Measurements from ENCODE around the gene WDR31.

WDR31 gene

GRCh38 chr9:113349445-113350094 is 9.5 kb upstream of the WDR31 start, which contains the start of gene BSPRY:
Gene BSPRY (plus strand): TSS chr9:113349541. CDS start chr9:113349580, 39 bp downstream.
- Histone ChIP-seq H3K9me3 (replicated peaks; ENCODE audit: low read length) (no peaks in the 10 kb centered on the region), H3K4me3 (ENCODE audit: low read length) (peak within 1 kb of the TSS; percentile 55), H3K9ac (ENCODE audit: low read depth, low read length) (no peak within 1 kb of the TSS), H3K27me3 (ENCODE audit: control insufficient read depth, insufficient read depth, low read length) (peaks cover 73% of the 10 kb centered on the region), H3K4me1 (ENCODE audit: control insufficient read depth, insufficient read depth, low read length) (peaks cover 8% of the 10 kb centered on the region), H3K36me3 (ENCODE audit: insufficient read depth, low read length) (no peaks in the 10 kb centered on the region), H3K4me2 (ENCODE audit: low read length) (peak within 1 kb of the TSS; percentile 77)

GRCh38 chr9:113349066-113349444 is 9.0 kb upstream of the WDR31 start:
- no peaks in the 10 kb centered on the region for H3K36me3 ChIP-seq (ENCODE audit: insufficient read depth, low read length)
- H3K4me3 ChIP-seq (ENCODE audit: low read length): no peak overlapping the region
- H3K27me3 ChIP-seq (ENCODE audit: control insufficient read depth, insufficient read depth, low read length): peaks cover 68% of the 10 kb centered on the region
- H3K4me1 ChIP-seq (ENCODE audit: control insufficient read depth, insufficient read depth, low read length): peaks cover 8% of the 10 kb centered on the region
- H3K4me2 ChIP-seq (ENCODE audit: low read length): peak overlapping the region; percentile 77
- no peaks in the 10 kb centered on the region for H3K9me3 ChIP-seq (replicated peaks; ENCODE audit: low read length)
- no peak overlapping the region for H3K9ac ChIP-seq (ENCODE audit: low read depth, low read length)

- Histone ChIP-seq H3K9me3 (replicated peaks; ENCODE audit: low read length) (no peaks in the 10 kb centered on the region), H3K9ac (ENCODE audit: low read depth, low read length) (no peak overlapping the region), H3K4me1 (ENCODE audit: control insufficient read depth, insufficient read depth, low read length) (peaks cover 8% of the 10 kb centered on the region), H3K4me2 (ENCODE audit: low read length) (no peak overlapping the region), H3K4me3 (ENCODE audit: low read length) (no peak overlapping the region), H3K27me3 (ENCODE audit: control insufficient read depth, insufficient read depth, low read length) (peaks cover 63% of the 10 kb centered on the region), H3K36me3 (ENCODE audit: insufficient read depth, low read length) (no peaks in the 10 kb centered on the region)
Observed at GRCh38 chr9:113348437-113348836, 8.4 kb upstream of the WDR31 start.

- no peaks in the 10 kb centered on the region for H3K36me3 ChIP-seq (ENCODE audit: insufficient read depth, low read length)
- peaks cover 8% of the 10 kb centered on the region for H3K4me1 ChIP-seq (ENCODE audit: control insufficient read depth, insufficient read depth, low read length)
- H3K9me3 ChIP-seq (replicated peaks; ENCODE audit: low read length): no peaks in the 10 kb centered on the region
- no peak overlapping the region for H3K4me3 ChIP-seq (ENCODE audit: low read length)
- H3K9ac ChIP-seq (ENCODE audit: low read depth, low read length): no peak overlapping the region
- no peak overlapping the region for H3K4me2 ChIP-seq (ENCODE audit: low read length)
- peaks cover 40% of the 10 kb centered on the region for H3K27me3 ChIP-seq (ENCODE audit: control insufficient read depth, insufficient read depth, low read length)
Observed at GRCh38 chr9:113345671-113346070, 5.6 kb upstream of the WDR31 start.

- H3K4me3 ChIP-seq (ENCODE audit: low read length): no peak overlapping the region
- H3K9ac ChIP-seq (ENCODE audit: low read depth, low read length): no peak overlapping the region
- H3K4me1 ChIP-seq (ENCODE audit: control insufficient read depth, insufficient read depth, low read length): peaks cover 6% of the 10 kb centered on the region
- H3K9me3 ChIP-seq (replicated peaks; ENCODE audit: low read length): no peaks in the 10 kb centered on the region
- H3K4me2 ChIP-seq (ENCODE audit: low read length): no peak overlapping the region
- no peaks in the 10 kb centered on the region for H3K36me3 ChIP-seq (ENCODE audit: insufficient read depth, low read length)
- H3K27me3 ChIP-seq (ENCODE audit: control insufficient read depth, insufficient read depth, low read length): peaks cover 36% of the 10 kb centered on the region
Observed at GRCh38 chr9:113345190-113345589, 5.1 kb upstream of the WDR31 start.

GRCh38 chr9:113343732-113344231 is 3.7 kb upstream of the WDR31 start:
- no peak overlapping the region for H3K4me3 ChIP-seq (ENCODE audit: low read length)
- no peaks in the 10 kb centered on the region for H3K36me3 ChIP-seq (ENCODE audit: insufficient read depth, low read length)
- H3K27me3 ChIP-seq (ENCODE audit: control insufficient read depth, insufficient read depth, low read length): peaks cover 21% of the 10 kb centered on the region
- no peaks in the 10 kb centered on the region for H3K9me3 ChIP-seq (replicated peaks; ENCODE audit: low read length)
- peaks cover 3% of the 10 kb centered on the region for H3K4me1 ChIP-seq (ENCODE audit: control insufficient read depth, insufficient read depth, low read length)
- H3K4me2 ChIP-seq (ENCODE audit: low read length): no peak overlapping the region
- no peak overlapping the region for H3K9ac ChIP-seq (ENCODE audit: low read depth, low read length)

GRCh38 chr9:113341712-113342410 is 1.8 kb upstream of the WDR31 start:
- Histone ChIP-seq H3K4me3 (ENCODE audit: low read length) (no peak overlapping the region), H3K9me3 (replicated peaks; ENCODE audit: low read length) (no peaks in the 10 kb centered on the region), H3K4me1 (ENCODE audit: control insufficient read depth, insufficient read depth, low read length) (peaks cover 3% of the 10 kb centered on the region), H3K9ac (ENCODE audit: low read depth, low read length) (no peak overlapping the region), H3K4me2 (ENCODE audit: low read length) (no peak overlapping the region), H3K27me3 (ENCODE audit: control insufficient read depth, insufficient read depth, low read length) (peaks cover 7% of the 10 kb centered on the region), H3K36me3 (ENCODE audit: insufficient read depth, low read length) (no peaks in the 10 kb centered on the region)

- Histone ChIP-seq H3K9me3 (replicated peaks; ENCODE audit: low read length) (no peaks in the 10 kb centered on the region), H3K4me1 (ENCODE audit: control insufficient read depth, insufficient read depth, low read length) (peaks cover 3% of the 10 kb centered on the region), H3K9ac (ENCODE audit: low read depth, low read length) (no peak overlapping the region)
Observed at GRCh38 chr9:113337714-113338113, 2.4 kb downstream of the WDR31 start.

GRCh38 chr9:113331780-113332179 is 8.3 kb downstream of the WDR31 start:
- Histone ChIP-seq H3K9me3 (replicated peaks; ENCODE audit: low read length) (no peaks in the 10 kb centered on the region), H3K36me3 (ENCODE audit: insufficient read depth, low read length) (no peaks in the 10 kb centered on the region), H3K4me2 (ENCODE audit: low read length) (no peak overlapping the region), H3K4me3 (ENCODE audit: low read length) (no peak overlapping the region), H3K4me1 (ENCODE audit: control insufficient read depth, insufficient read depth, low read length) (no peaks in the 10 kb centered on the region), H3K9ac (ENCODE audit: low read depth, low read length) (no peak overlapping the region), H3K27me3 (ENCODE audit: control insufficient read depth, insufficient read depth, low read length) (no peaks in the 10 kb centered on the region)

More at GRCh38 chr9:113337714-113338113, 2.4 kb downstream of the WDR31 start:
- no peak overlapping the region for H3K4me3 ChIP-seq (ENCODE audit: low read length)
- no peaks in the 10 kb centered on the region for H3K27me3 ChIP-seq (ENCODE audit: control insufficient read depth, insufficient read depth, low read length)
- no peak overlapping the region for H3K4me2 ChIP-seq (ENCODE audit: low read length)
- no peaks in the 10 kb centered on the region for H3K36me3 ChIP-seq (ENCODE audit: insufficient read depth, low read length)

GRCh38 chr9:113328045-113328782 is 11.9 kb downstream of the WDR31 start:
- Histone ChIP-seq H3K9me3 (replicated peaks; ENCODE audit: low read length) (no peaks in the 10 kb centered on the region), H3K36me3 (ENCODE audit: insufficient read depth, low read length) (no peaks in the 10 kb centered on the region), H3K4me3 (ENCODE audit: low read length) (no peak overlapping the region), H3K4me2 (ENCODE audit: low read length) (no peak overlapping the region), H3K9ac (ENCODE audit: low read depth, low read length) (no peak overlapping the region), H3K27me3 (ENCODE audit: control insufficient read depth, insufficient read depth, low read length) (no peaks in the 10 kb centered on the region), H3K4me1 (ENCODE audit: control insufficient read depth, insufficient read depth, low read length) (no peaks in the 10 kb centered on the region)

- Histone ChIP-seq H3K4me3 (ENCODE audit: low read length) (no peak overlapping the region), H3K9me3 (replicated peaks; ENCODE audit: low read length) (no peaks in the 10 kb centered on the region), H3K4me1 (ENCODE audit: control insufficient read depth, insufficient read depth, low read length) (no peaks in the 10 kb centered on the region), H3K27me3 (ENCODE audit: control insufficient read depth, insufficient read depth, low read length) (peaks cover 2% of the 10 kb centered on the region), H3K9ac (ENCODE audit: low read depth, low read length) (no peak overlapping the region), H3K4me2 (ENCODE audit: low read length) (no peak overlapping the region), H3K36me3 (ENCODE audit: insufficient read depth, low read length) (no peaks in the 10 kb centered on the region)
Observed at GRCh38 chr9:113326230-113326629, 13.8 kb downstream of the WDR31 start.
